GM12878 (cell line): ENCODE measurements around the gene ATP2A3. TPM values are rescaled to one million over a fixed set of nuclear protein-coding genes. Genes with fewer than 3 reads are reported as not detected.

ENCODE experiments used
- BCLAF1 ChIP-seq: fragments of 450-650 bp; IDR thresholded peaks from 2 replicates; pipeline ENCODE4 v1.6.1; 2017; ENCODE audit warnings: antibody characterized with exemption, mild to moderate bottlenecking, moderate library complexity
- BHLHE40 ChIP-seq, 2 experiments: fragments of 450-650 bp in 1 of 2; IDR thresholded peaks; 2 replicates each; pipeline ENCODE4 v1.6.1; 2011 to 2017; ENCODE audit warnings: low read depth in 2 of 2, borderline replicate concordance in 1 of 2, improper control_type of control experiment in 1 of 2, low read length in 1 of 2, mild to moderate bottlenecking in 1 of 2
- CREM ChIP-seq: IDR thresholded peaks from 2 replicates; pipeline ENCODE4 v1.6.1; 2014; ENCODE audit warnings: antibody characterized with exemption, low read depth
- CUX1 ChIP-seq: IDR thresholded peaks from 2 replicates; pipeline ENCODE4 v1.6.1; 2012; ENCODE audit warnings: improper control_type of control experiment, low read depth, low read length; ENCODE audit not compliant: insufficient replicate concordance
- FOXK2 ChIP-seq: fragments of 450-650 bp; IDR thresholded peaks from 2 replicates; pipeline ENCODE4 v1.6.1; 2017; ENCODE audit warnings: mild to moderate bottlenecking, moderate library complexity
- HSF1 ChIP-seq: fragments of 150-350 bp; IDR thresholded peaks from 2 replicates; pipeline ENCODE4 v1.6.1; 2014; ENCODE audit warnings: mild to moderate bottlenecking, low read depth, low read length
- IRF5 ChIP-seq: fragments of 450-650 bp; IDR thresholded peaks from 2 replicates; pipeline ENCODE4 v1.6.1; 2017; ENCODE audit warnings: borderline replicate concordance
- LARP7 ChIP-seq: fragments of 450-650 bp; IDR thresholded peaks from 2 replicates; pipeline ENCODE4 v1.6.1; 2017; ENCODE audit warnings: mild to moderate bottlenecking
- MEF2A ChIP-seq: IDR thresholded peaks from 2 replicates; pipeline ENCODE4 v1.6.1; 2011; ENCODE audit warnings: low read depth, mild to moderate bottlenecking, low read length, moderate library complexity; ENCODE audit not compliant: insufficient read depth
- NFXL1 ChIP-seq: fragments of 450-650 bp; IDR thresholded peaks from 2 replicates; pipeline ENCODE4 v1.6.1; 2017; ENCODE audit warnings: antibody characterized with exemption, mild to moderate bottlenecking, borderline replicate concordance
- SIX5 ChIP-seq: IDR thresholded peaks from 2 replicates; pipeline ENCODE4 v1.6.1; 2011; ENCODE audit warnings: mild to moderate bottlenecking, low read depth, low read length, moderate library complexity; ENCODE audit not compliant: severe bottlenecking
- SMARCA5 ChIP-seq: fragments of 450-650 bp; IDR thresholded peaks from 2 replicates; pipeline ENCODE4 v1.6.1; 2017; ENCODE audit warnings: mild to moderate bottlenecking
- TCF7 ChIP-seq: IDR thresholded peaks from 2 replicates; pipeline ENCODE4 v1.6.1; 2014; ENCODE audit warnings: antibody characterized with exemption, borderline replicate concordance
- ZBTB33 ChIP-seq: fragments of 450-650 bp; IDR thresholded peaks from 2 replicates; pipeline ENCODE4 v1.6.1; 2017; ENCODE audit warnings: mild to moderate bottlenecking
- ZNF207 ChIP-seq: fragments of 450-650 bp; IDR thresholded peaks from 2 replicates; pipeline ENCODE4 v1.6.1; 2014; ENCODE audit warnings: antibody characterized with exemption, mild to moderate bottlenecking, borderline replicate concordance
- polyA plus RNA-seq, 11 experiments: library from polyadenylated mRNA; depleted of rRNA in 4 of 11; unstranded in 6 of 11; stranded (reverse) in 5 of 11; fragments of >200 nt; fragmentation: Nextera tagmentation in 4 of 11; fragmentation: Illumina TruSeq in 1 of 11; extraction: Ambion mirVana in 4 of 11; extraction: Trizol in 1 of 11; gene quantifications; 1 replicate in 1 of 11; 2 replicates in 10 of 11; pipeline versions ENCODE4 v1.2.1 to v1.2.3, GENCODE V29; 2011 to 2016; ENCODE audit warnings: inconsistent platforms in 2 of 11, missing spikeins in 2 of 11, low read depth in 1 of 11
- total RNA-seq, 4 experiments: library from RNA; depleted of rRNA in 3 of 4; stranded (reverse); fragments of >200 nt in 3 of 4; fragmentation: Illumina TruSeq in 1 of 4; extraction: Trizol in 1 of 4; gene quantifications; 2 replicates each; pipeline versions ENCODE4 v1.2.1 to v1.2.3, GENCODE V29; 2013 to 2021

ATP2A3 gene
- total and polyA plus RNA-seq, 10 of the 15 experiments (the other 5 are each of a cell fraction or from before 2014, with no cell fraction given) = 1.0 to 99.2 (median 37.9) TPM

GRCh38 chr17:3911271-3912053, 52.8 kb downstream of the ATP2A3 start (continued):
- TF ChIP-seq IRF5 = no peak
- 0 out of 2 replicates have a peak, but pooled peaks have one; percentile 33 for TF ChIP-seq MEF2A
- TF ChIP-seq CREM = peak; percentile 95
- peak; percentile 74; the same call in 1 of the 2 replicates for TF ChIP-seq SMARCA5
- no peak for TF ChIP-seq NFXL1
- no peak for TF ChIP-seq ZBTB33
- no peak for TF ChIP-seq ZNF207
- no peak for TF ChIP-seq LARP7
- peak; percentile 30 for TF ChIP-seq CUX1
- no peak for TF ChIP-seq BCLAF1
- TF ChIP-seq SIX5 = no peak
- TF ChIP-seq TCF7 = no peak
- no peak for TF ChIP-seq HSF1
- peak; percentile 93 to 97 for TF ChIP-seq BHLHE40 (IDR thresholded peaks at IDR 0.05; ENCODE audit: borderline replicate concordance in 1 of 2, low read depth in 2 of 2, low read length in 1 of 2)
- TF ChIP-seq FOXK2 = no peak
